Liver (tissue), 9 donors: ENCODE data around the gene ABHD12B. TPM values are rescaled to one million over a fixed set of nuclear protein-coding genes. Genes with fewer than 3 reads are reported as not detected.

Experiments
- DNase-seq: peaks from one replicate; pipeline ENCODE4 v3.0.0-alpha.2; 2017; ENCODE audit warnings: low spot score
- H3K27ac ChIP-seq, 2 donors: one replicate each; pipeline ENCODE4 v1.7.0; 2013; ENCODE audit warnings: inconsistent platforms in 2 of 2, low read length in 2 of 2, control low read depth in 1 of 2, low read depth in 1 of 2, mild to moderate bottlenecking in 1 of 2
- H3K27me3 ChIP-seq, 4 donors: one replicate each; pipeline versions ENCODE4 v1.6.1 to v1.7.0; 2013; ENCODE audit warnings: low read length in 3 of 4, inconsistent platforms in 1 of 4, mild to moderate bottlenecking in 1 of 4, moderate library complexity in 1 of 4; ENCODE audit not compliant: control insufficient read depth in 4 of 4, insufficient read depth in 4 of 4
- H3K36me3 ChIP-seq, 4 donors: one replicate each; pipeline versions ENCODE4 v1.6.1 to v1.7.0; 2013; ENCODE audit warnings: low read length in 3 of 4, mild to moderate bottlenecking in 3 of 4, low read depth in 1 of 4, moderate library complexity in 1 of 4; ENCODE audit not compliant: control insufficient read depth in 4 of 4, insufficient read depth in 3 of 4
- H3K4me1 ChIP-seq, 4 donors: one replicate each; pipeline versions ENCODE4 v1.6.1 to v1.7.0; 2013; ENCODE audit warnings: low read length in 3 of 4, mild to moderate bottlenecking in 3 of 4, moderate library complexity in 1 of 4; ENCODE audit not compliant: control insufficient read depth in 4 of 4, insufficient read depth in 4 of 4
- H3K4me3 ChIP-seq, 3 donors: one replicate each; pipeline versions ENCODE4 v1.6.1 to v1.7.0; 2013; ENCODE audit warnings: low read length in 3 of 3, control low read depth in 1 of 3, low read depth in 1 of 3, mild to moderate bottlenecking in 1 of 3
- H3K9ac ChIP-seq, 2 donors: one replicate each; pipeline ENCODE4 v1.7.0; 2013; ENCODE audit warnings: low read length in 2 of 2, mild to moderate bottlenecking in 2 of 2, moderate library complexity in 2 of 2, control low read depth in 1 of 2, low read depth in 1 of 2
- H3K9me3 ChIP-seq, 4 donors: one replicate each; pipeline versions ENCODE4 v1.6.1 to v1.7.0; 2013; ENCODE audit warnings: low read length in 3 of 4; ENCODE audit not compliant: control insufficient read depth in 4 of 4
- ATF3 ChIP-seq: IDR thresholded peaks from 2 replicates; pipeline ENCODE4 v1.6.1; 2016; ENCODE audit warnings: antibody characterized with exemption
- CTCF ChIP-seq: fragments of 150-350 bp; IDR thresholded peaks from 2 replicates; pipeline ENCODE4 v1.5.1; 2017; ENCODE audit warnings: improper control_type of control experiment, low read depth, low read length; ENCODE audit not compliant: missing input control
- EGR1 ChIP-seq, 2 donors: IDR thresholded peaks; 2 replicates each; pipeline ENCODE4 v1.6.1; 2016 to 2018; ENCODE audit warnings: antibody characterized with exemption in 2 of 2, low read depth in 2 of 2
- FOXA1 ChIP-seq: IDR thresholded peaks from 2 replicates; pipeline ENCODE4 v1.6.1; 2016; ENCODE audit warnings: antibody characterized with exemption
- FOXA2 ChIP-seq: IDR thresholded peaks from 2 replicates; pipeline ENCODE4 v1.6.1; 2016; ENCODE audit warnings: antibody characterized with exemption
- GABPA ChIP-seq, 2 donors: IDR thresholded peaks in 1 of 2; conservative IDR thresholded peaks in 1 of 2; 2 replicates each; pipeline ENCODE4 v1.6.1; 2016; ENCODE audit warnings: antibody characterized with exemption in 2 of 2, mild to moderate bottlenecking in 1 of 2, moderate library complexity in 1 of 2
- HNF4A ChIP-seq, 2 donors: conservative IDR thresholded peaks; 2 replicates each; pipeline ENCODE4 v1.6.1; 2016; ENCODE audit warnings: antibody characterized with exemption in 2 of 2, mild to moderate bottlenecking in 2 of 2
- HNF4G ChIP-seq: IDR thresholded peaks from 2 replicates; pipeline ENCODE4 v1.6.1; 2016; ENCODE audit warnings: antibody characterized with exemption
- JUND ChIP-seq, 2 donors: IDR thresholded peaks; 2 replicates each; pipeline ENCODE4 v1.6.1; 2016; ENCODE audit warnings: antibody characterized with exemption in 2 of 2
- MAX ChIP-seq: IDR thresholded peaks from 2 replicates; pipeline ENCODE4 v1.6.1; 2016; ENCODE audit warnings: antibody characterized with exemption
- NR2F2 ChIP-seq: IDR thresholded peaks from 2 replicates; pipeline ENCODE4 v1.6.1; 2016; ENCODE audit warnings: antibody characterized with exemption
- RAD21 ChIP-seq, 2 donors: IDR thresholded peaks; 2 replicates each; pipeline ENCODE4 v1.6.1; 2016; ENCODE audit warnings: antibody characterized with exemption in 2 of 2, mild to moderate bottlenecking in 2 of 2
- REST ChIP-seq: IDR thresholded peaks from 2 replicates; pipeline ENCODE4 v1.6.1; 2016; ENCODE audit warnings: antibody characterized with exemption, mild to moderate bottlenecking
- RXRA ChIP-seq, 2 donors: IDR thresholded peaks; 2 replicates each; pipeline ENCODE4 v1.6.1; 2017 to 2018; ENCODE audit warnings: antibody characterized with exemption in 2 of 2, mild to moderate bottlenecking in 1 of 2
- SP1 ChIP-seq: IDR thresholded peaks from 2 replicates; pipeline ENCODE4 v1.6.1; 2018; ENCODE audit warnings: antibody characterized with exemption, mild to moderate bottlenecking
- TAF1 ChIP-seq: conservative IDR thresholded peaks from 2 replicates; pipeline ENCODE4 v1.6.1; 2016; ENCODE audit warnings: antibody characterized with exemption, mild to moderate bottlenecking
- YY1 ChIP-seq: IDR thresholded peaks from 2 replicates; pipeline ENCODE4 v1.6.1; 2016; ENCODE audit warnings: antibody characterized with exemption, mild to moderate bottlenecking
- ZBTB33 ChIP-seq: IDR thresholded peaks from 2 replicates; pipeline ENCODE4 v1.6.1; 2016; ENCODE audit warnings: antibody characterized with exemption
- WGBS: extraction: QIAGEN DNeasy Blood & Tissue Kit; methylation state at CpG from one replicate; pipeline ENCODE4 v1.1.7; 2013; 5-methylcytosine and 5-hydroxymethylcytosine counted together
- polyA plus RNA-seq, 2 donors: library from polyadenylated mRNA; stranded (reverse) in 1 of 2; unstranded in 1 of 2; fragments of 200-250 nt in 1 of 2; fragments of >200 nt in 1 of 2; fragmentation: Nextera tagmentation in 1 of 2; extraction: Ambion mirVana in 1 of 2; gene quantifications; one replicate each; pipeline versions ENCODE4 v1.2.1 to v1.2.3, GENCODE V29; 2013 to 2015
- total RNA-seq, 2 donors: library from RNA; depleted of rRNA; stranded (reverse); fragments of >200 nt; gene quantifications; one replicate each; pipeline ENCODE4 v1.2.3, GENCODE V29; 2014
- donor health status: healthy.
- donor health status: healthy.
- donor health status: healthy.
- donor health status: healthy.
- donor health status: healthy.

Gene ABHD12B
- total and polyA plus RNA-seq, 4 donors, result 0.09 to 0.58 TPM; not detected in 2

GRCh38 chr14:50864237-50864636 is 7.6 kb upstream of the ABHD12B start:
- Histone ChIP-seq H3K4me1 (peaks cover 0 to 9% (median 5%) of the 10 kb centered on the region in 4 donors), H3K27me3 (no peaks in the 10 kb centered on the region), H3K4me3 (no peak overlapping the region), H3K9ac (no peak overlapping the region), H3K9me3 (no peaks in the 10 kb centered on the region), H3K27ac (no peak overlapping the region), H3K36me3 (no peaks in the 10 kb centered on the region)
- TF ChIP-seq ZBTB33, result no peak
- TF ChIP-seq JUND (IDR thresholded peaks at IDR 0.05), result no peak
- TF ChIP-seq MAX, result no peak
- DNase-seq, result no peak

- Histone ChIP-seq H3K27me3 (no peaks in the 10 kb centered on the region), H3K4me1 (peaks cover 0 to 5% (median 5%) of the 10 kb centered on the region in 4 donors), H3K27ac (no peak overlapping the region), H3K9ac (no peak overlapping the region), H3K36me3 (no peaks in the 10 kb centered on the region), H3K4me3 (no peak overlapping the region), H3K9me3 (no peaks in the 10 kb centered on the region)
- 89% methylated on average over 5 of the region's 5 CpGs for WGBS
- TF ChIP-seq SP1 (no peak), FOXA1 (no peak), HNF4G (no peak), RXRA (IDR thresholded peaks at IDR 0.05) (no peak), FOXA2 (no peak), MAX (no peak), NR2F2 (no peak), REST (no peak), HNF4A (conservative IDR thresholded peaks at IDR 0.05) (no peak), GABPA (IDR thresholded peaks at IDR 0.05 in 1 of 2, conservative IDR thresholded peaks at IDR 0.05 in 1 of 2) (no peak), YY1 (no peak), RAD21 (IDR thresholded peaks at IDR 0.05) (no peak), ZBTB33 (no peak), EGR1 (IDR thresholded peaks at IDR 0.05; ENCODE audit: low read depth in 2 of 2) (no peak), TAF1 (no peak), JUND (IDR thresholded peaks at IDR 0.05) (no peak), CTCF (no peak), ATF3 (no peak)
- DNase-seq, result no peak
Observed at GRCh38 chr14:50864946-50865345, 6.9 kb upstream of the ABHD12B start.
